RWPE2 (cell line): ENCODE measurements around the gene RPL31.

ENCODE experiments used
- ATAC-seq: fragments of 200-7000 bp; cut with Tn5 transposase; 3 replicates; pipeline ENCODE4 v1.9.1; 2021; ENCODE audit warnings: low read depth
- DNase-seq: peaks from one replicate; pipeline ENCODE4 v3.0.0-alpha.2; 2020; ENCODE audit warnings: low spot score
- H3K27ac ChIP-seq: fragments of 450-650 bp; 2 replicates; pipeline ENCODE4 v1.5.1; 2017; ENCODE audit warnings: mild to moderate bottlenecking; ENCODE audit not compliant: poor library complexity, severe bottlenecking
- H3K27me3 ChIP-seq: fragments of 250-450 bp; sonication (Bioruptor Pico); 2 replicates; pipeline ENCODE4 v1.5.1; 2021; ENCODE audit warnings: mild to moderate bottlenecking, moderate library complexity; ENCODE audit not compliant: insufficient read depth, poor library complexity, severe bottlenecking
- H3K36me3 ChIP-seq: fragments of 250-450 bp; sonication (Bioruptor Pico); 2 replicates; pipeline ENCODE4 v1.5.1; 2020; ENCODE audit warnings: low read depth, mild to moderate bottlenecking, moderate library complexity
- H3K4me1 ChIP-seq: fragments of 250-450 bp; sonication (Bioruptor Pico); 2 replicates; pipeline ENCODE4 v1.5.1; 2021; ENCODE audit warnings: mild to moderate bottlenecking, moderate library complexity; ENCODE audit not compliant: insufficient read depth, poor library complexity, severe bottlenecking
- H3K4me3 ChIP-seq: fragments of 250-450 bp; sonication (Bioruptor Pico); 2 replicates; pipeline ENCODE4 v1.5.1; 2021; ENCODE audit warnings: mild to moderate bottlenecking, moderate library complexity; ENCODE audit not compliant: severe bottlenecking
- H3K9me3 ChIP-seq: fragments of 250-450 bp; sonication (Bioruptor Pico); 2 replicates; pipeline ENCODE4 v1.5.1; 2021; ENCODE audit warnings: mild to moderate bottlenecking, moderate library complexity; ENCODE audit not compliant: severe bottlenecking
- CTCF ChIP-seq: fragments of 450-650 bp; IDR thresholded peaks from one replicate; pipeline ENCODE4 v1.5.1; 2017; ENCODE audit warnings: mild to moderate bottlenecking, moderate library complexity; ENCODE audit not compliant: poor library complexity, severe bottlenecking

The RPL31 gene

GRCh38 chr2:100999995-101000394 is 2.1 kb upstream of the RPL31 start:
- ATAC-seq (no peak), DNase-seq (no peak)
- Histone ChIP-seq H3K9me3 (no peaks in the 10 kb centered on the region), H3K4me1 (peaks cover 5% of the 10 kb centered on the region), H3K27me3 (no peaks in the 10 kb centered on the region), H3K36me3 (peaks cover 30% of the 10 kb centered on the region), H3K4me3 (no peak overlapping the region), H3K27ac (no peak overlapping the region)
- no peak for TF ChIP-seq CTCF

- no peak for DNase-seq
- H3K9me3 ChIP-seq: no peaks in the 10 kb centered on the region
- TF ChIP-seq CTCF: no peak
- peaks cover 5% of the 10 kb centered on the region for H3K4me1 ChIP-seq
- peaks cover 54% of the 10 kb centered on the region for H3K36me3 ChIP-seq
- H3K27ac ChIP-seq: peak overlapping the region; percentile 67
- no peaks in the 10 kb centered on the region for H3K27me3 ChIP-seq
- H3K4me3 ChIP-seq: peak overlapping the region; percentile 82
- no peak for ATAC-seq
These were observed 631 bp downstream of the RPL31 start for GRCh38 chr2:101002562-101003277.

GRCh38 chr2:101003278-101003775 is 1.2 kb downstream of the RPL31 start:
- no peak for ATAC-seq
- H3K4me3 ChIP-seq: peak overlapping the region; percentile 82
- H3K9me3 ChIP-seq: no peaks in the 10 kb centered on the region
- peaks cover 61% of the 10 kb centered on the region for H3K36me3 ChIP-seq
- no peak for TF ChIP-seq CTCF
- H3K27me3 ChIP-seq: no peaks in the 10 kb centered on the region
- peaks cover 5% of the 10 kb centered on the region for H3K4me1 ChIP-seq
- peak overlapping the region; percentile 67 for H3K27ac ChIP-seq
- DNase-seq: no peak

GRCh38 chr2:101004620-101005325 is 2.7 kb downstream of the RPL31 start:
- DNase-seq (no peak), ATAC-seq (no peak)
- H3K36me3 ChIP-seq: peaks cover 72% of the 10 kb centered on the region
- no peaks in the 10 kb centered on the region for H3K9me3 ChIP-seq
- no peaks in the 10 kb centered on the region for H3K27me3 ChIP-seq
- TF ChIP-seq CTCF: no peak
- no peak overlapping the region for H3K4me3 ChIP-seq
- H3K4me1 ChIP-seq: peaks cover 5% of the 10 kb centered on the region
- peak overlapping the region; percentile 67 for H3K27ac ChIP-seq
